HepG2 (cell line): ENCODE results near the gene DOCK2. TPM values are rescaled to one million over a fixed set of nuclear protein-coding genes. Genes with fewer than 3 reads are reported as not detected.

Source experiments
- ATAC-seq: fragments of 200-7000 bp; cut with Tn5 transposase; 3 replicates; pipeline ENCODE4 v1.9.1; 2020; ENCODE audit warnings: mild to moderate bottlenecking, moderate library complexity
- BruUV-seq: library from RNA; stranded (reverse); fragments of 400-500 nt; replicated peaks from 2 replicates; lab custom pipeline; 2021; lab: Mats Ljungman, UMichigan
- CTCF ChIA-PET: fragments of 300-600 bp; formaldehyde crosslinking; extraction: SDS; loops from one replicate; lab custom pipeline; 2021; ENCODE audit warnings: low total read pairs, inconsistent platforms, low intra/inter-chr PET ratio; lab: Yijun Ruan, JAX
- POLR2A ChIA-PET: fragments of 350-600 bp; sonication (Branson Sonifier 250); formaldehyde crosslinking; loops from one replicate; lab custom pipeline; 2020; ENCODE audit warnings: antibody characterized with exemption, inconsistent platforms; lab: Yijun Ruan, JAX
- DNase-seq: peaks from one replicate; pipeline ENCODE4 v3.0.0-alpha.2; 2015; ENCODE audit warnings: low spot score
- FAIRE-seq: peaks from 3 replicates; lab custom pipeline; 2011; peaks lifted over from hg19 to GRCh38; lab: Jason Lieb, UNC
- H2AFZ ChIP-seq: one replicate; pipeline ENCODE4 v1.6.1; 2011; ENCODE audit warnings: low read length, inconsistent platforms
- H3K27ac ChIP-seq: fragments of 300-600 bp; 3 replicates; pipeline ENCODE4 v1.8.0; 2011; ENCODE audit warnings: mixed run types, mild to moderate bottlenecking, mixed read lengths, low read length, inconsistent platforms; ENCODE audit not compliant: insufficient read depth; ENCODE audit errors: extremely low read length
- H3K27me3 ChIP-seq, 2 experiments: fragments of 200-600 bp in 1 of 2; 2 replicates in 1 of 2; 3 replicates in 1 of 2; pipeline versions ENCODE4 v1.6.0 to v1.8.0; 2011; ENCODE audit warnings: low read length in 2 of 2, mild to moderate bottlenecking in 2 of 2, moderate library complexity in 2 of 2, inconsistent platforms in 1 of 2; ENCODE audit not compliant: insufficient read depth in 2 of 2, control insufficient read depth in 1 of 2
- H3K36me3 ChIP-seq, 2 experiments: fragments of 200-600 bp in 1 of 2; replicated peaks in 1 of 2; 2 replicates in 1 of 2; 3 replicates in 1 of 2; pipeline versions ENCODE4 v1.5.1 to v1.8.0; 2011; ENCODE audit warnings: low read length in 2 of 2, inconsistent platforms in 1 of 2; ENCODE audit not compliant: insufficient read depth in 2 of 2, control insufficient read depth in 1 of 2
- H3K4me1 ChIP-seq: 2 replicates; pipeline ENCODE4 v1.5.1; 2012; ENCODE audit warnings: low read length, inconsistent platforms; ENCODE audit not compliant: insufficient read depth
- H3K4me2 ChIP-seq: 2 replicates; pipeline ENCODE4 v1.6.0; 2011; ENCODE audit warnings: low read depth, low read length, inconsistent platforms
- H3K4me3 ChIP-seq, 3 experiments: fragments of 200-600 bp in 1 of 3; sonication (generic), shearing (Covaris generic) in 1 of 3; replicated peaks in 1 of 3; 2 replicates each; pipeline ENCODE4 v1.5.1; 2011 to 2016; ENCODE audit warnings: low read length in 3 of 3, inconsistent platforms in 2 of 3, low read depth in 2 of 3, mild to moderate bottlenecking in 2 of 3, control low read depth in 1 of 3, mixed read lengths in 1 of 3; ENCODE audit not compliant: insufficient read depth in 1 of 3
- H3K79me2 ChIP-seq: one replicate; pipeline ENCODE4 v1.6.1; 2011; ENCODE audit warnings: low read length, inconsistent platforms; ENCODE audit not compliant: insufficient read depth
- H3K9ac ChIP-seq: 2 replicates; pipeline ENCODE4 v1.6.0; 2011; ENCODE audit warnings: mild to moderate bottlenecking, low read depth, low read length, inconsistent platforms; ENCODE audit not compliant: insufficient read depth
- H3K9me3 ChIP-seq: 2 replicates; pipeline ENCODE4 v1.5.1; 2012; ENCODE audit warnings: mild to moderate bottlenecking, low read length
- H4K20me1 ChIP-seq: 2 replicates; pipeline ENCODE4 v1.6.0; 2011; ENCODE audit warnings: inconsistent platforms, mild to moderate bottlenecking, low read length, moderate library complexity; ENCODE audit not compliant: insufficient read depth
- MIER2 ChIP-seq: IDR thresholded peaks from 2 replicates; pipeline ENCODE4 v1.6.1; 2016; ENCODE audit warnings: missing biosample characterization, missing genetic modification reagents
- REST ChIP-seq, 2 experiments: IDR thresholded peaks; 2 replicates each; pipeline ENCODE4 v1.6.1; 2011 to 2012; ENCODE audit warnings: low read length in 2 of 2, borderline replicate concordance in 1 of 2, low read depth in 1 of 2, mild to moderate bottlenecking in 1 of 2, moderate library complexity in 1 of 2
- YEATS2 ChIP-seq: sonication (generic); formaldehyde crosslinking; IDR thresholded peaks from 2 replicates; pipeline ENCODE4 v1.4.0; 2020; ENCODE audit warnings: missing genetic modification reagents, borderline replicate concordance
- ZBTB34 ChIP-seq: sonication (generic); formaldehyde crosslinking; IDR thresholded peaks from 2 replicates; pipeline ENCODE4 v1.8.0; 2022; ENCODE audit warnings: mild to moderate bottlenecking, missing genetic modification reagents
- ZNF605 ChIP-seq: sonication (generic); formaldehyde crosslinking; IDR thresholded peaks from 2 replicates; pipeline ENCODE4 v1.8.0; 2022; ENCODE audit warnings: mild to moderate bottlenecking, missing genetic modification reagents
- WGBS: methylation state at CpG from one replicate; pipeline ENCODE4 v1.1.6; 2017; ENCODE audit warnings: low lambda C conversion rate; 5-methylcytosine and 5-hydroxymethylcytosine counted together
- in situ Hi-C: cut with HindIII; loops from 2 replicates; pipeline ENCODE4 v1.10.0; 2017; ENCODE audit warnings: low pct_unique_long_range_greater_than_20kb; ENCODE audit not compliant: extremely low pct_ligation_motif_present
- intact Hi-C: fragments of 100-400 bp; cut with micrococcal nuclease; formaldehyde crosslinking; loops from one replicate; pipeline ENCODE4 v1.10.0; 2022; ENCODE audit not compliant: unreplicated experiment
- polyA plus RNA-seq, 8 experiments: library from polyadenylated mRNA; depleted of rRNA in 3 of 8; stranded (reverse) in 7 of 8; unstranded in 1 of 8; fragments of >200 nt; fragmentation: Illumina TruSeq in 4 of 8; extraction: Trizol in 4 of 8; gene quantifications; 2 replicates each; pipeline versions ENCODE4 v1.2.1 to v1.2.3, GENCODE V29; 2011 to 2016; ENCODE audit warnings: low read depth in 4 of 8, missing spikeins in 1 of 8, mixed read lengths in 1 of 8; ENCODE audit not compliant: insufficient read depth in 1 of 8
- total RNA-seq, 5 experiments: library from RNA; depleted of rRNA; stranded (reverse); fragments of >200 nt; fragmentation: Illumina TruSeq; extraction: Trizol; gene quantifications; 2 replicates each; pipeline ENCODE4 v1.2.3, GENCODE V29; 2016; ENCODE audit warnings: low read depth in 1 of 5

DOCK2 gene
- total and polyA plus RNA-seq, 2 of the 13 experiments (the other 11 are each of a cell fraction or from before 2014, with no cell fraction given) = not detected

- no peak overlapping the region for H2AFZ ChIP-seq
- no peak overlapping the region for H3K9ac ChIP-seq
- no peaks in the 10 kb centered on the region; a peak in 2 of 5 replicates for H3K27me3 ChIP-seq
- CTCF ChIA-PET = no interaction called here
- FAIRE-seq (no peak), DNase-seq (no peak), ATAC-seq (no peak)
- no TSS peak for BruUV-seq
- H3K4me1 ChIP-seq = no peaks in the 10 kb centered on the region
- WGBS = 57% methylated on average over 13 of the region's 18 CpGs
- intact Hi-C loops = no loop called here
- H3K4me2 ChIP-seq = no peak overlapping the region
- no peaks in the 10 kb centered on the region for H4K20me1 ChIP-seq
- H3K36me3 ChIP-seq = no peaks in the 10 kb centered on the region
- POLR2A ChIA-PET = no interaction called here
- H3K27ac ChIP-seq = no peak overlapping the region
- no peak overlapping the region for H3K4me3 ChIP-seq
- TF ChIP-seq ZBTB34 (CRISPR knock-in tag) (no peak), ZNF605 (CRISPR knock-in tag) (no peak)
- no peaks in the 10 kb centered on the region for H3K9me3 ChIP-seq
- in situ Hi-C loops = no loop called here
- H3K79me2 ChIP-seq = no peaks in the 10 kb centered on the region
Measured at GRCh38 chr5:169637549-169638121, 560 bp downstream of the DOCK2 start.

GRCh38 chr5:169641253-169641652 is 4.2 kb downstream of the DOCK2 start:
- no peaks in the 10 kb centered on the region for H4K20me1 ChIP-seq
- no peak overlapping the region for H3K9ac ChIP-seq
- H3K36me3 ChIP-seq = no peaks in the 10 kb centered on the region
- H2AFZ ChIP-seq = no peak overlapping the region
- H3K4me3 ChIP-seq = no peak overlapping the region
- no peaks in the 10 kb centered on the region; a peak in 2 of 5 replicates for H3K27me3 ChIP-seq
- intact Hi-C loops (no loop called here), in situ Hi-C loops (no loop called here)
- H3K9me3 ChIP-seq = no peaks in the 10 kb centered on the region
- 2% methylated on average over 6 of the region's 6 CpGs for WGBS
- BruUV-seq = no TSS peak
- FAIRE-seq = no peak
- H3K4me2 ChIP-seq = no peak overlapping the region
- no peaks in the 10 kb centered on the region for H3K4me1 ChIP-seq
- CTCF ChIA-PET = no interaction called here
- TF ChIP-seq MIER2 (CRISPR knock-in tag) (peak; percentile 72; the same call in 1 of the 2 replicates), REST (IDR thresholded peaks at IDR 0.05; ENCODE audit: borderline replicate concordance in 1 of 2, low read depth in 1 of 2, low read length in 2 of 2) (peak; percentile 42 to 86), YEATS2 (CRISPR knock-in tag) (no peak)
- TF ChIP-seq, all 625 proteins: peak for 2
- ATAC-seq (no peak), DNase-seq (no peak)
- H3K27ac ChIP-seq = no peak overlapping the region
- no peaks in the 10 kb centered on the region for H3K79me2 ChIP-seq
- POLR2A ChIA-PET = no interaction called here
